NT2/D1 (cell line): ENCODE data around the gene ROCK2.

Experiments
- SUZ12 ChIP-seq: IDR thresholded peaks from 2 replicates; pipeline ENCODE4 v1.6.1; 2011; ENCODE audit not compliant: insufficient read length, insufficient read depth; ENCODE audit errors: extremely low read depth
- YY1 ChIP-seq: IDR thresholded peaks from 2 replicates; pipeline ENCODE4 v1.6.1; 2011; ENCODE audit not compliant: insufficient read length, insufficient read depth

DNA sequence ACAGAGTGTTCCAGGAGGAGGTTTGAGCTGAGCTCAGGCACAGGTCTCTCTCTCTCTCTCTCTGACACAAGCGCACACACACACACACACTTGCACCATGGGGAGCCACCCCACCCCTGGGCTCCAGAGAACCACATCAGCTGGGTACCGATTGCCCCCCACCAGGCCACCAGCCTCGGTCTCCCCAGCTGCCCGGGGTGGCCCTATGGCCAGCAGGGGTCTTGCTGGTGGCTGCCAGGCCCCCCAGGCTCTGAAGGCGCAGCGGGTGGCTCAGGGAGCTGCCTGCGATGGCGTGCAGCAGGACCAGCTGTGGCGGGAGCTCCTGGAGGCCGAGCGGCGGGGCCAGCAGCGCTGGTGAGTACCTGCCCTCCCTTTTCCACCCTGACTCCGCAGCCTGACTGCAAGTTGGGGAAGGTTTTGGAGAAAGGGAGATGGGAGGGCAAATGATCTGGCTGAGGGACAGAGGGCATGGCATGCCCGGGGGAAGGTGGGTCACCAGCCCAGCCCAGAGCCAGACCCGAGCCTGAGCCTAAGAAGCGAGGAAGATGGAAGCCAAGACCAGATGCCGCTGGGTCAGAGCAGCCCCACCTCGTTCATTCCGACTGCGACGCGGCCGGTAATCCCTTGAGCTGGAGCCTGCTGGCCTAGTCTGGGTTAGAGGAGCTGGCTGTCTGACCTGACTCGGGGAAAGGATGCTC lies 211.0 kb downstream of the ROCK2 start:
- TF ChIP-seq SUZ12 (no peak), YY1 (no peak)
